ENCODE data around the gene RGCC.

Gene RGCC, protein sequence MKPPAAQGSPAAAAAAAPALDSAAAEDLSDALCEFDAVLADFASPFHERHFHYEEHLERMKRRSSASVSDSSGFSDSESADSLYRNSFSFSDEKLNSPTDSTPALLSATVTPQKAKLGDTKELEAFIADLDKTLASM

DNA sequence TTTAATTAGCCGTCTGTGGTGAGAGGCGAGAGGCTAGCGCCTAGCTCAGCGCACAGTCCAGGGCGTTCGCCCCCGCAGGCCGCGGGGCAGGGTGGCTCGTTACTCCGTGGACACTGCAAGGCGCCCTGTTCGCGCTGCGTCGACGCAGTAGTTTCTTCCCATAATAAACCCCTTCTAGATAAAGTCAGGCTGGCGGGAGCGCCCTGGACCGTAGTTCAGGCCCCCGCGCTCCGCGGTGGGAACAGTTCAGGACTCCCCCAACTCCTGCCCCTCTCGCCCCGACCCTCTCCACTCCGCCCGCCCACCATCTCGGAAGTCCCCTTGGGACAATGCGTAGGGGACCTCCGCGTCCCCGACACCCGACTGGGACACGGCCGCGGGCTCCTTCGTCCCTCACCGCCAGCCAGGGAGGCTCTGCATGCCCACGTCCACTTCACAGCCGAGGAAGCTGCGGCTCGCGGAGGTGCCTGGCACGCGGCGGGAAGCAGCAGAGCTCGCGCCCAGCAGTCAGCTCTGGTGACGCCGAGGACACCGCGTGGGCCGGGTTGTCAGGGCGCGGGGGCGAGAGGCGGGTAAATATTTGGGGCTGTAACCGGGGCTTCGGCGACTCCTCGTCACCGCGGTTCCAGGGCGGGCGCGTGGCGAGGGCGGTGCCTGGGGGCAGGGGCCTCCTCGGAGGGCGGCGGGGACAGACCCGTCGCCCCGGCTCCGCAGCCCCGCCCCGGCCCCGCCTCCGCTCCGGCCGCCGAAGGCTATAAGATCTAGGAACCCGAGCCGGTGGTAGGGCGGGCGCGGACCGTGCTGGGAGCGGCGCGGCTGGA lies at the start of gene RGCC:
Gene RGCC, plus strand, starts transcription at position 783 of the 821 bp plus-strand sequence. CDS start 158 bp downstream, outside the sequence.
- Histone ChIP-seq H3K79me2 (ENCODE audit: insufficient read depth, low read length) (no peaks in the 10 kb centered on the region), H3K36me3 (ENCODE audit: insufficient read depth, low read length) (no peaks in the 10 kb centered on the region), H3K9ac (ENCODE audit: low read depth, low read length, poor library complexity, severe bottlenecking) (peak within 1 kb of the TSS; percentile 62), H3K9me2 (replicated peaks; ENCODE audit: low read depth, low read length) (no peaks in the 10 kb centered on the region), H3F3A (ENCODE audit: low read depth) (no peaks in the 10 kb centered on the region; the same call in 1 of the 2 replicates), H3K4me2 (ENCODE audit: low read depth, low read length, poor library complexity, severe bottlenecking) (peak within 1 kb of the TSS; percentile 84), H3K9me3 (ENCODE audit: insufficient read depth, low read depth, low read length) (no peaks in the 10 kb centered on the region), H4K20me1 (ENCODE audit: insufficient read depth, low read length, poor library complexity, severe bottlenecking) (no peaks in the 10 kb centered on the region), H3K27me3 (ENCODE audit: insufficient read depth, low read length, poor library complexity, severe bottlenecking) (peaks cover 9% of the 10 kb centered on the region), H2AFZ (ENCODE audit: low read length) (peak within 1 kb of the TSS; percentile 86), H3K4me3 (ENCODE audit: low read length, poor library complexity, severe bottlenecking) (peak within 1 kb of the TSS; percentile 70), H3K4me1 (ENCODE audit: insufficient read depth, low read length, poor library complexity, severe bottlenecking) (peaks cover 23% of the 10 kb centered on the region)
- no peak for TF ChIP-seq EZH2phosphoT487 (IDR thresholded peaks at IDR 0.05; ENCODE audit: borderline replicate concordance)
- TF ChIP-seq, protein P1, sequence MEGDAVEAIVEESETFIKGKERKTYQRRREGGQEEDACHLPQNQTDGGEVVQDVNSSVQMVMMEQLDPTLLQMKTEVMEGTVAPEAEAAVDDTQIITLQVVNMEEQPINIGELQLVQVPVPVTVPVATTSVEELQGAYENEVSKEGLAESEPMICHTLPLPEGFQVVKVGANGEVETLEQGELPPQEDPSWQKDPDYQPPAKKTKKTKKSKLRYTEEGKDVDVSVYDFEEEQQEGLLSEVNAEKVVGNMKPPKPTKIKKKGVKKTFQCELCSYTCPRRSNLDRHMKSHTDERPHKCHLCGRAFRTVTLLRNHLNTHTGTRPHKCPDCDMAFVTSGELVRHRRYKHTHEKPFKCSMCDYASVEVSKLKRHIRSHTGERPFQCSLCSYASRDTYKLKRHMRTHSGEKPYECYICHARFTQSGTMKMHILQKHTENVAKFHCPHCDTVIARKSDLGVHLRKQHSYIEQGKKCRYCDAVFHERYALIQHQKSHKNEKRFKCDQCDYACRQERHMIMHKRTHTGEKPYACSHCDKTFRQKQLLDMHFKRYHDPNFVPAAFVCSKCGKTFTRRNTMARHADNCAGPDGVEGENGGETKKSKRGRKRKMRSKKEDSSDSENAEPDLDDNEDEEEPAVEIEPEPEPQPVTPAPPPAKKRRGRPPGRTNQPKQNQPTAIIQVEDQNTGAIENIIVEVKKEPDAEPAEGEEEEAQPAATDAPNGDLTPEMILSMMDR (conservative IDR thresholded peaks at IDR 0.05; ENCODE audit: low read length), result no peak

DNA sequence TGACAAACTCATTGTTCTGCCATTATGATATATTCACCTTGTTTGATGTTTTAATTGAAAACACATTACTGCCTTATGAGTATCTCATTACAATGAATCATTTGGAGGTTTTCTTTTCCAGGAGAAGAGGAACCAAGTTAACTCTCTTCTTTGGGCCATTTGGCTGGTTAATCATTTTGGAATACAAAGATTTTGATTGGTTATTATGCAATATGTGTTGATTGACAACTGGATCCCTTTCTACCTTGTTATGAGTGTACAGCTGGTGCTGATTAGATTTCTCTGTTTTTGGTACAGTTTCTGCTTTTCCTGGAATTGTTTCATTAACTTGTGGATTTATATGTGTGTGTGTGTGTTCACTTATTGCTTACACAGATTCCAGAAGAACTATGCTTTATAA lies 49.2 kb upstream of the RGCC start:
- Histone ChIP-seq H3K9ac (ENCODE audit: low read depth, low read length, poor library complexity, severe bottlenecking) (no peak overlapping the region), H3K4me2 (ENCODE audit: low read depth, low read length, poor library complexity, severe bottlenecking) (no peak overlapping the region), H3K79me2 (ENCODE audit: insufficient read depth, low read length) (no peaks in the 10 kb centered on the region), H3K4me3 (ENCODE audit: low read length, poor library complexity, severe bottlenecking) (no peak overlapping the region), H3K27me3 (ENCODE audit: insufficient read depth, low read length, poor library complexity, severe bottlenecking) (no peaks in the 10 kb centered on the region), H3K4me1 (ENCODE audit: insufficient read depth, low read length, poor library complexity, severe bottlenecking) (no peaks in the 10 kb centered on the region), H3K9me2 (replicated peaks; ENCODE audit: low read depth, low read length) (no peaks in the 10 kb centered on the region), H3K9me3 (ENCODE audit: insufficient read depth, low read depth, low read length) (no peaks in the 10 kb centered on the region), H3K36me3 (ENCODE audit: insufficient read depth, low read length) (no peaks in the 10 kb centered on the region), H3F3A (ENCODE audit: low read depth) (no peaks in the 10 kb centered on the region), H4K20me1 (ENCODE audit: insufficient read depth, low read length, poor library complexity, severe bottlenecking) (no peaks in the 10 kb centered on the region), H2AFZ (ENCODE audit: low read length) (no peak overlapping the region)
- no peak for TF ChIP-seq EZH2phosphoT487 (IDR thresholded peaks at IDR 0.05; ENCODE audit: borderline replicate concordance)
- TF ChIP-seq, protein P1 (conservative IDR thresholded peaks at IDR 0.05; ENCODE audit: low read length), result no peak

DNA sequence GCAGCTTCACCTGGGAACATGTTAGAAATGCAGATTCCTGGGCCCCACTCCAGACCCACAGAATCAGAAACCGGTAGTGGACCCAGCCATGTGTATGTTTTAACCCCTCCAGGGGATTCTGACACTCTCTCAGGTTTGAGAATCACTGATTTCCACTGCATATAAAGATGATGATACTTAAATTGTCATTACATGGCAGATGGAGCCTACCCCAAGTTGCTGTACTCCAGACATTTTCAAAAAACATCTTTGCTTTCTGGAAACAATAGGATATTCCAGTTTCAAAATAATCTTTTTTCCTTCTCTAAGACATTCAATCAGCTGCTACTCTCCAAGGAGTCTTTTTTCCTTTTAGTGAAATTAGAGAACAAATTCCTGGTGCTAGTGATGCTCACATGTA lies 48.6 kb upstream of the RGCC start:
- Histone ChIP-seq H3K36me3 (ENCODE audit: insufficient read depth, low read length) (no peaks in the 10 kb centered on the region), H3K4me1 (ENCODE audit: insufficient read depth, low read length, poor library complexity, severe bottlenecking) (no peaks in the 10 kb centered on the region)
- TF ChIP-seq, protein P1 (conservative IDR thresholded peaks at IDR 0.05; ENCODE audit: low read length), result no peak

More for the DNA sequence above, 48.6 kb upstream of the RGCC start:
- no peaks in the 10 kb centered on the region for H3K79me2 ChIP-seq (ENCODE audit: insufficient read depth, low read length)
- H3K4me3 ChIP-seq (ENCODE audit: low read length, poor library complexity, severe bottlenecking), result no peak overlapping the region
- no peaks in the 10 kb centered on the region for H4K20me1 ChIP-seq (ENCODE audit: insufficient read depth, low read length, poor library complexity, severe bottlenecking)
- no peaks in the 10 kb centered on the region for H3K9me3 ChIP-seq (ENCODE audit: insufficient read depth, low read depth, low read length)
- H3K9ac ChIP-seq (ENCODE audit: low read depth, low read length, poor library complexity, severe bottlenecking), result no peak overlapping the region
- H3K4me2 ChIP-seq (ENCODE audit: low read depth, low read length, poor library complexity, severe bottlenecking), result no peak overlapping the region
- H3F3A ChIP-seq (ENCODE audit: low read depth), result no peaks in the 10 kb centered on the region
- H3K9me2 ChIP-seq (replicated peaks; ENCODE audit: low read depth, low read length), result no peaks in the 10 kb centered on the region
- H2AFZ ChIP-seq (ENCODE audit: low read length), result peak overlapping the region; percentile 50; the same call in 1 of the 2 replicates
- no peaks in the 10 kb centered on the region for H3K27me3 ChIP-seq (ENCODE audit: insufficient read depth, low read length, poor library complexity, severe bottlenecking)

Data from Loucy (cell line).